ENCODE data around the gene CNKSR1.
"Not testable (repeated sequence)": the region's sequence is repeated elsewhere in the genome, so short reads cannot be mapped to it uniquely, and the experiment has no call there.

Gene CNKSR1

DNA sequence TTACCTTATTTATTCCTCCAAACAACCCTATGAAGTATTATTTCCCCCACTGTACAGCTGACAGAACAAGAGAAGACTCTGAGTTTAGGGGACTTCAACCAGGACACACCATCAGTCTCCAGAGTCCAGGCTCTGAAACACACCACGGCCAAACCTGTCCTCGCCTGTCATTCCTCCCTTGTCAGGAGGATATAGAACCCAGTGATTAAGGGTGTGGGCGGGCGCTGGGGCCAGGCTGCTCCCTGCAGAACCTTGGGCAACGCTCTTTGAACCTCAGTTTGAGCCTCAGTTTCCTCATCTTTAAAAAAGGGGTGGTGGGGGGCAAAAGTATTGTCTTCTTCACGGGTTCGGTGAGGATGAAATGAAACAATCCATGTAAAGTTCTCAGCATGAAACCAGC, 47.3 kb downstream of the CNKSR1 start:
- no peak for DNase-seq

GRCh38 chr1:26225033-26225831, 47.9 kb downstream of the CNKSR1 start:
- peak in 44 of 56 donors; percentile 4 to 63 (median 28) for DNase-seq

GRCh38 chr1:26230682-26231081, 53.4 kb downstream of the CNKSR1 start:
- not testable (repeated sequence) for DNase-seq

- peak; percentile 57 to 99 (median 97) for DNase-seq
Observed at GRCh38 chr1:26233903-26234643, 56.8 kb downstream of the CNKSR1 start, which contains the start of gene CEP85. CEP85 (plus strand) TSS chr1:26234200; CDS start chr1:26239784, 5,584 bp downstream.

DNA sequence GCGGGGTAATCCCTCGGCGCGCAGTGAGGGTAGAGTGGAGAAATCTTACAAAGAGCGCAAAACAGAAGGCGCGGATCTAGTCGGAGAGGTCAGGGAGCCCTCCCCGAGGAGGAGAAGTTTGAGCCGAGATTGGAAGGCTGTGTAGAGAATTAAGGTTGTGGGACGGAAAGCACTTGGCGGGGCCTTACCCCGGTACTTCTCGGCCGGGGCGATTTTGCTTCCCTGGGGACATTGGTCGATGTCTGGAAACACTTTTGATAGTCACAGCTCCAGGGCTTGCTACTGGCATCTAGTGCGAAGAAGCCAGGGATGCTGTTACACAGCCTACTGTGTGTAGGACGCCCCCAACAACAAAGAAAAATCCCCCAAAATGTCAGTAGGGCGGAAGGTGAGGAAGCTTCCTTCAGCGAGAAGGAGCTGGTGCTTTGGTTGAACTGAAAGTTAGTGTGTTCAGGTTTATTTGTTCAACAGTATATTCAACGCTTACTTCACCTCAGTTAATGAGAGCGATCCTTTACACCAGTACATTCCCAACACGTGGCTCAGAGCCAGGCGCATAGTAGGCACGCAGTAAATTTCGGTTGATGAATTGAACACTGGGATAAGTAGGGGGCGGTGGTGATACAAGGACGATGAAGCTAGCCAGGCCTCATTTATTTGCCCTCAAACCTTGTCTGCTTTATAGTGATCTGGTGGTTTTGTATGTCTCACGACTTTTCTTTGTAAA, 57.5 kb downstream of the CNKSR1 start:
- peak in 13 of 56 donors; percentile 1 to 47 (median 18) for DNase-seq

DNA sequence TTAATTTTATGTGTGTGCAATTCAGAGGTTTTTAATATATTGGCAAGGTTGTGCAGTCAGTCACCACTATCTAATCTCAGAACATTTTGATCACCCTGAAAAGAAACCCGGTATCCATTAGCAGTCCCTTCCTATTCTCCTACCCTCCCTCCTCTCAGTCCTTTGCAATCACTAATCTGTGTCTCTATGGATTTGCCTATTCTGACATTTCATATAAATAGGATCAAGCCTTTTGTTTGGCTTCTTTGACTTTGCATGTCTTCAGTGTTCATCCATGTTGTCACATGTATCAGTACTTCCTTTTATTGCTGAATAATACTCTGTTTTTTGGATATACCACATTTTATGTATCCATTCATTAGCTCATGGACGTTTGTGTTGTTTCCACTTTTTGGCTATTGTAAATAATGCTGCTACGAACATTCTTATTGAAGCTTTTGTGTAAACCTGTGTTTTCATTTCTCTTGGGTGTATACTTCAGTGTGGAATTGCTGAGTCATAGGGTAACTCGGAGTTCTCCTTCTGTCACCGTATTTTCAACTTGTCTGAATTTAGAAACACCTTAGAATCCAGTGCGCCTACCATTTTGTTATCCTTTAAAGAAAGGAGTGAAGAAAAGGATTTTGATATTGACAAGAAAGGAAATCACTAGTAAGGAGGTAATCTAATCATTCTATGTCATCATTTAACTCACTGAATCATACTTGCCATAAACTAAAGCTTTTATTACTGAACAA, 60.1 kb downstream of the CNKSR1 start:
- no peak for DNase-seq

All from nucleus accumbens (tissue), 56 donors.